ENCODE data around the gene NTNG1. TPM values are rescaled to one million over a fixed set of nuclear protein-coding genes. Genes with fewer than 3 reads are reported as not detected.

NTNG1 gene
- total RNA-seq, 5 donors from 2014 or later (not counting 1 experiment from before 2014, with no cell fraction given), result 0.13 TPM; not detected in 4

- Mint-ChIP-seq H3K9me3 (no peaks in the 10 kb centered on the region), H3K4me3 (no peak overlapping the region), H3K27me3 (no peaks in the 10 kb centered on the region), H3K27ac (no peak overlapping the region), H3K4me1 (no peaks in the 10 kb centered on the region), H3K36me3 (no peaks in the 10 kb centered on the region)
- ATAC-seq (replicated peaks in 1 of 4), result no peak
- Histone ChIP-seq H3K27ac (ENCODE audit: low read length) (no peak overlapping the region), H3K27me3 (replicated peaks in 1 of 2; ENCODE audit: control insufficient read depth in 2 of 2, extremely low read depth in 1 of 2, insufficient read depth in 2 of 2, low read length in 1 of 2) (no peaks in the 10 kb centered on the region), H3K4me1 (ENCODE audit: control insufficient read depth in 1 of 2, extremely low read depth in 1 of 2, insufficient read depth in 2 of 2, low read length in 2 of 2) (no peaks in the 10 kb centered on the region), H3K9me3 (no peaks in the 10 kb centered on the region), H3K36me3 (ENCODE audit: control insufficient read depth in 2 of 2, extremely low read depth in 1 of 2, insufficient read depth in 1 of 2, low read length in 1 of 2) (no peaks in the 10 kb centered on the region), H3K4me3 (ENCODE audit: control insufficient read depth in 1 of 2, extremely low read depth in 1 of 2, low read length in 1 of 2) (no peak overlapping the region)
- CTCF ChIA-PET, result no interaction called here
- no peak for DNase-seq
- POLR2A ChIA-PET, result no interaction called here
- WGBS (ENCODE audit: insufficient coverage), result no CpG with 5 or more reads among the region's 1 CpG
These were observed 123.7 kb downstream of the NTNG1 start for GRCh38 chr1:107264561-107264960.

- H3K4me3 Mint-ChIP-seq, result no peak overlapping the region
- no peaks in the 10 kb centered on the region for H3K36me3 Mint-ChIP-seq
- Histone ChIP-seq H3K4me1 (ENCODE audit: control insufficient read depth in 1 of 2, extremely low read depth in 1 of 2, insufficient read depth in 2 of 2, low read length in 2 of 2) (no peaks in the 10 kb centered on the region), H3K9me3 (no peaks in the 10 kb centered on the region), H3K4me3 (ENCODE audit: control insufficient read depth in 1 of 2, extremely low read depth in 1 of 2, low read length in 1 of 2) (no peak overlapping the region), H3K27ac (ENCODE audit: low read length) (no peak overlapping the region), H3K27me3 (replicated peaks in 1 of 2; ENCODE audit: control insufficient read depth in 2 of 2, extremely low read depth in 1 of 2, insufficient read depth in 2 of 2, low read length in 1 of 2) (no peaks in the 10 kb centered on the region), H3K36me3 (ENCODE audit: control insufficient read depth in 2 of 2, extremely low read depth in 1 of 2, insufficient read depth in 1 of 2, low read length in 1 of 2) (no peaks in the 10 kb centered on the region)
- ATAC-seq (replicated peaks in 1 of 4) (no peak), DNase-seq (no peak)
- no peak overlapping the region for H3K27ac Mint-ChIP-seq
- 60% methylated on average over 3 of the region's 3 CpGs for WGBS (ENCODE audit: insufficient coverage)
- POLR2A ChIA-PET, result no interaction called here
- no peaks in the 10 kb centered on the region for H3K4me1 Mint-ChIP-seq
- no peaks in the 10 kb centered on the region for H3K27me3 Mint-ChIP-seq
- CTCF ChIA-PET, result no interaction called here
- H3K9me3 Mint-ChIP-seq, result no peaks in the 10 kb centered on the region
These were observed 126.7 kb downstream of the NTNG1 start for GRCh38 chr1:107267489-107267888.

- H3K27ac Mint-ChIP-seq, result no peak overlapping the region
- H3K27ac ChIP-seq (ENCODE audit: low read length), result no peak overlapping the region
- no peaks in the 10 kb centered on the region for H3K4me1 ChIP-seq (ENCODE audit: control insufficient read depth in 1 of 2, extremely low read depth in 1 of 2, insufficient read depth in 2 of 2, low read length in 2 of 2)
- H3K4me1 Mint-ChIP-seq, result peaks cover 0 to 9% (median 6%) of the 10 kb centered on the region in 3 donors
- H3K27me3 ChIP-seq (replicated peaks in 1 of 2; ENCODE audit: control insufficient read depth in 2 of 2, extremely low read depth in 1 of 2, insufficient read depth in 2 of 2, low read length in 1 of 2), result no peaks in the 10 kb centered on the region
- H3K4me3 ChIP-seq (ENCODE audit: control insufficient read depth in 1 of 2, extremely low read depth in 1 of 2, low read length in 1 of 2), result no peak overlapping the region
- 100% methylated on average over 1 of the region's 4 CpGs for WGBS (ENCODE audit: insufficient coverage)
- no peaks in the 10 kb centered on the region for H3K9me3 ChIP-seq
- H3K36me3 ChIP-seq (ENCODE audit: control insufficient read depth in 2 of 2, extremely low read depth in 1 of 2, insufficient read depth in 1 of 2, low read length in 1 of 2), result no peaks in the 10 kb centered on the region
- POLR2A ChIA-PET, result no interaction called here
- no peaks in the 10 kb centered on the region for H3K27me3 Mint-ChIP-seq
- no peak for DNase-seq
- no peaks in the 10 kb centered on the region for H3K9me3 Mint-ChIP-seq
- CTCF ChIA-PET, result interaction anchor here in 1 of 2 donors (0.7 kb wide), 1 partner anchor 167 kb away, joined by 3 read pairs; no protein-coding TSS in a partner anchor
- H3K4me3 Mint-ChIP-seq, result no peak overlapping the region
- H3K36me3 Mint-ChIP-seq, result no peaks in the 10 kb centered on the region
- ATAC-seq (replicated peaks in 1 of 4), result no peak
These were observed 131.5 kb downstream of the NTNG1 start for GRCh38 chr1:107272321-107272720.

GRCh38 chr1:107273515-107273914, 132.7 kb downstream of the NTNG1 start:
- Histone ChIP-seq H3K9me3 (no peaks in the 10 kb centered on the region), H3K4me1 (ENCODE audit: control insufficient read depth in 1 of 2, extremely low read depth in 1 of 2, insufficient read depth in 2 of 2, low read length in 2 of 2) (no peaks in the 10 kb centered on the region), H3K36me3 (ENCODE audit: control insufficient read depth in 2 of 2, extremely low read depth in 1 of 2, insufficient read depth in 1 of 2, low read length in 1 of 2) (no peaks in the 10 kb centered on the region), H3K27me3 (replicated peaks in 1 of 2; ENCODE audit: control insufficient read depth in 2 of 2, extremely low read depth in 1 of 2, insufficient read depth in 2 of 2, low read length in 1 of 2) (no peaks in the 10 kb centered on the region), H3K27ac (ENCODE audit: low read length) (no peak overlapping the region), H3K4me3 (ENCODE audit: control insufficient read depth in 1 of 2, extremely low read depth in 1 of 2, low read length in 1 of 2) (no peak overlapping the region)
- Mint-ChIP-seq H3K4me3 (no peak overlapping the region), H3K27me3 (no peaks in the 10 kb centered on the region), H3K9me3 (no peaks in the 10 kb centered on the region), H3K36me3 (no peaks in the 10 kb centered on the region), H3K4me1 (peaks cover 0 to 9% (median 6%) of the 10 kb centered on the region in 3 donors), H3K27ac (no peak overlapping the region)
- POLR2A ChIA-PET, result no interaction called here
- DNase-seq, result no peak
- CTCF ChIA-PET, result no interaction called here
- WGBS (ENCODE audit: insufficient coverage), result no CpG with 5 or more reads among the region's 3 CpGs
- no peak for ATAC-seq (replicated peaks in 1 of 4)

GRCh38 chr1:107274227-107274626, 133.4 kb downstream of the NTNG1 start:
- H3K4me3 ChIP-seq (ENCODE audit: control insufficient read depth in 1 of 2, extremely low read depth in 1 of 2, low read length in 1 of 2), result no peak overlapping the region
- Mint-ChIP-seq H3K4me3 (no peak overlapping the region), H3K36me3 (no peaks in the 10 kb centered on the region), H3K9me3 (no peaks in the 10 kb centered on the region), H3K27me3 (no peaks in the 10 kb centered on the region), H3K27ac (no peak overlapping the region), H3K4me1 (peaks cover 0 to 9% (median 6%) of the 10 kb centered on the region in 3 donors)
- no peak for DNase-seq
- ChIA-PET POLR2A (no interaction called here), CTCF (no interaction called here)
- no peak overlapping the region for H3K27ac ChIP-seq (ENCODE audit: low read length)
- H3K27me3 ChIP-seq (replicated peaks in 1 of 2; ENCODE audit: control insufficient read depth in 2 of 2, extremely low read depth in 1 of 2, insufficient read depth in 2 of 2, low read length in 1 of 2), result no peaks in the 10 kb centered on the region
- no peak for ATAC-seq (replicated peaks in 1 of 4)
- WGBS (ENCODE audit: insufficient coverage), result no CpG with 5 or more reads among the region's 1 CpG
- H3K9me3 ChIP-seq, result no peaks in the 10 kb centered on the region
- H3K4me1 ChIP-seq (ENCODE audit: control insufficient read depth in 1 of 2, extremely low read depth in 1 of 2, insufficient read depth in 2 of 2, low read length in 2 of 2), result no peaks in the 10 kb centered on the region
- H3K36me3 ChIP-seq (ENCODE audit: control insufficient read depth in 2 of 2, extremely low read depth in 1 of 2, insufficient read depth in 1 of 2, low read length in 1 of 2), result no peaks in the 10 kb centered on the region

- Mint-ChIP-seq H3K27me3 (no peaks in the 10 kb centered on the region), H3K27ac (no peak overlapping the region), H3K36me3 (no peaks in the 10 kb centered on the region), H3K4me3 (no peak overlapping the region), H3K9me3 (no peaks in the 10 kb centered on the region), H3K4me1 (peaks cover 0 to 9% (median 6%) of the 10 kb centered on the region in 3 donors)
- H3K27me3 ChIP-seq (replicated peaks in 1 of 2; ENCODE audit: control insufficient read depth in 2 of 2, extremely low read depth in 1 of 2, insufficient read depth in 2 of 2, low read length in 1 of 2), result no peaks in the 10 kb centered on the region
- H3K27ac ChIP-seq (ENCODE audit: low read length), result no peak overlapping the region
- H3K9me3 ChIP-seq, result no peaks in the 10 kb centered on the region
- ChIA-PET CTCF (no interaction called here), POLR2A (no interaction called here)
- no peak overlapping the region for H3K4me3 ChIP-seq (ENCODE audit: control insufficient read depth in 1 of 2, extremely low read depth in 1 of 2, low read length in 1 of 2)
- no peak for DNase-seq
- no peaks in the 10 kb centered on the region for H3K36me3 ChIP-seq (ENCODE audit: control insufficient read depth in 2 of 2, extremely low read depth in 1 of 2, insufficient read depth in 1 of 2, low read length in 1 of 2)
- 38% methylated on average over 1 of the region's 1 CpG for WGBS (ENCODE audit: insufficient coverage)
- no peak for ATAC-seq (replicated peaks in 1 of 4)
- H3K4me1 ChIP-seq (ENCODE audit: control insufficient read depth in 1 of 2, extremely low read depth in 1 of 2, insufficient read depth in 2 of 2, low read length in 2 of 2), result no peaks in the 10 kb centered on the region
These were observed 135.4 kb downstream of the NTNG1 start for GRCh38 chr1:107276247-107276646.

GRCh38 chr1:107277022-107277421, 136.2 kb downstream of the NTNG1 start:
- ChIA-PET POLR2A (no interaction called here), CTCF (no interaction called here)
- no peak overlapping the region for H3K27ac ChIP-seq (ENCODE audit: low read length)
- no peaks in the 10 kb centered on the region for H3K36me3 ChIP-seq (ENCODE audit: control insufficient read depth in 2 of 2, extremely low read depth in 1 of 2, insufficient read depth in 1 of 2, low read length in 1 of 2)
- Mint-ChIP-seq H3K27me3 (no peaks in the 10 kb centered on the region), H3K4me3 (no peak overlapping the region), H3K36me3 (no peaks in the 10 kb centered on the region), H3K4me1 (peaks cover 0 to 9% (median 6%) of the 10 kb centered on the region in 3 donors), H3K9me3 (no peaks in the 10 kb centered on the region), H3K27ac (no peak overlapping the region)
- no peak overlapping the region for H3K4me3 ChIP-seq (ENCODE audit: control insufficient read depth in 1 of 2, extremely low read depth in 1 of 2, low read length in 1 of 2)
- WGBS (ENCODE audit: insufficient coverage), result 78% methylated on average over 4 of the region's 4 CpGs
- H3K4me1 ChIP-seq (ENCODE audit: control insufficient read depth in 1 of 2, extremely low read depth in 1 of 2, insufficient read depth in 2 of 2, low read length in 2 of 2), result no peaks in the 10 kb centered on the region
- no peak for ATAC-seq (replicated peaks in 1 of 4)
- H3K9me3 ChIP-seq, result no peaks in the 10 kb centered on the region
- DNase-seq, result no peak
- no peaks in the 10 kb centered on the region for H3K27me3 ChIP-seq (replicated peaks in 1 of 2; ENCODE audit: control insufficient read depth in 2 of 2, extremely low read depth in 1 of 2, insufficient read depth in 2 of 2, low read length in 1 of 2)
